H9 (cell line): ENCODE data around the gene FAM210A. TPM values are rescaled to one million over a fixed set of nuclear protein-coding genes. Genes with fewer than 3 reads are reported as not detected.

ENCODE experiments used
- DNase-seq: peaks from one replicate; pipeline ENCODE4 v3.0.0-alpha.2; 2017
- H2AFZ ChIP-seq: one replicate; pipeline ENCODE4 v1.6.1; 2013; ENCODE audit warnings: mild to moderate bottlenecking, low read length, control low read depth, moderate library complexity
- H2AK5ac ChIP-seq: 2 replicates; pipeline ENCODE4 v1.6.1; 2013; ENCODE audit warnings: low read length, control low read depth, mixed read lengths; ENCODE audit not compliant: insufficient read length
- H2BK120ac ChIP-seq: one replicate; pipeline ENCODE4 v1.6.1; 2013; ENCODE audit warnings: low read depth, mild to moderate bottlenecking, low read length, control low read depth, inconsistent platforms; ENCODE audit not compliant: poor library complexity, severe bottlenecking
- H2BK12ac ChIP-seq: 2 replicates; pipeline ENCODE4 v1.6.1; 2013; ENCODE audit warnings: low read length, control low read depth, mixed read lengths, low read depth; ENCODE audit not compliant: insufficient read length
- H2BK15ac ChIP-seq: 2 replicates; pipeline ENCODE4 v1.6.1; 2013; ENCODE audit warnings: low read depth, low read length, control low read depth
- H2BK20ac ChIP-seq: one replicate; pipeline ENCODE4 v1.6.1; 2013; ENCODE audit warnings: low read depth, mild to moderate bottlenecking, low read length, control low read depth, inconsistent platforms; ENCODE audit not compliant: poor library complexity, severe bottlenecking
- H2BK5ac ChIP-seq: 2 replicates; pipeline ENCODE4 v1.6.1; 2013; ENCODE audit warnings: low read length, control low read depth, mixed read lengths; ENCODE audit not compliant: insufficient read length
- H3K14ac ChIP-seq: 2 replicates; pipeline ENCODE4 v1.6.1; 2013; ENCODE audit warnings: low read length, control low read depth; ENCODE audit not compliant: insufficient read depth
- H3K18ac ChIP-seq: 2 replicates; pipeline ENCODE4 v1.6.1; 2013; ENCODE audit warnings: low read depth, mild to moderate bottlenecking, mixed read lengths, low read length, control low read depth; ENCODE audit not compliant: insufficient read length
- H3K23ac ChIP-seq: 2 replicates; pipeline ENCODE4 v1.6.1; 2013; ENCODE audit warnings: low read length, control low read depth, mixed read lengths, low read depth; ENCODE audit not compliant: insufficient read length
- H3K23me2 ChIP-seq: 2 replicates; pipeline ENCODE4 v1.6.1; 2013; ENCODE audit warnings: low read depth, mild to moderate bottlenecking, mixed read lengths, low read length, control low read depth; ENCODE audit not compliant: insufficient read length, poor library complexity, severe bottlenecking
- H3K27ac ChIP-seq: 2 replicates; pipeline ENCODE4 v1.5.1; 2013; ENCODE audit warnings: low read length, control low read depth, mixed read lengths, low read depth; ENCODE audit not compliant: insufficient read length
- H3K27me3 ChIP-seq: 2 replicates; pipeline ENCODE4 v1.6.1; 2013; ENCODE audit warnings: low read length, control low read depth, inconsistent platforms; ENCODE audit not compliant: insufficient read depth
- H3K4ac ChIP-seq: 2 replicates; pipeline ENCODE4 v1.6.1; 2013; ENCODE audit warnings: low read depth, mild to moderate bottlenecking, control low read depth, inconsistent platforms, low read length, moderate library complexity
- H3K4me1 ChIP-seq: 2 replicates; pipeline ENCODE4 v1.6.1; 2013; ENCODE audit warnings: low read length, control low read depth, inconsistent platforms; ENCODE audit not compliant: insufficient read depth
- H3K4me2 ChIP-seq: 2 replicates; pipeline ENCODE4 v1.6.1; 2013; ENCODE audit warnings: low read length, control low read depth, mixed read lengths; ENCODE audit not compliant: insufficient read length, insufficient read depth
- H3K56ac ChIP-seq: 2 replicates; pipeline ENCODE4 v1.6.1; 2013; ENCODE audit warnings: low read depth, mild to moderate bottlenecking, mixed read lengths, low read length, control low read depth; ENCODE audit not compliant: insufficient read length
- H3K79me1 ChIP-seq: 2 replicates; pipeline ENCODE4 v1.6.1; 2013; ENCODE audit warnings: low read depth, mild to moderate bottlenecking, moderate library complexity, low read length, control low read depth, inconsistent platforms; ENCODE audit not compliant: insufficient read depth, poor library complexity, severe bottlenecking
- H3K79me2 ChIP-seq: 2 replicates; pipeline ENCODE4 v1.6.1; 2013; ENCODE audit warnings: low read length, control low read depth, inconsistent platforms; ENCODE audit not compliant: insufficient read depth
- H3K9ac ChIP-seq: 2 replicates; pipeline ENCODE4 v1.6.1; 2013; ENCODE audit warnings: low read length, control low read depth, mixed read lengths; ENCODE audit not compliant: insufficient read length; ENCODE audit errors: extremely low read depth
- H3K9me3 ChIP-seq: one replicate; pipeline ENCODE4 v1.6.1; 2013; ENCODE audit warnings: low read depth, low read length, inconsistent platforms; ENCODE audit not compliant: control insufficient read depth
- H3T11ph ChIP-seq: one replicate; pipeline ENCODE4 v1.6.1; 2013; ENCODE audit warnings: mild to moderate bottlenecking, low read length, control low read depth, inconsistent platforms
- H4K20me1 ChIP-seq: one replicate; pipeline ENCODE4 v1.6.1; 2013; ENCODE audit not compliant: control insufficient read depth, insufficient read length, insufficient read depth
- H4K5ac ChIP-seq: 2 replicates; pipeline ENCODE4 v1.6.1; 2013; ENCODE audit warnings: low read depth, mild to moderate bottlenecking, mixed read lengths, low read length, control low read depth; ENCODE audit not compliant: insufficient read length
- H4K8ac ChIP-seq: replicated peaks from 2 replicates; pipeline ENCODE4 v1.6.1; 2013; ENCODE audit warnings: low read length, control low read depth, mixed read lengths, low read depth; ENCODE audit not compliant: insufficient read length
- H4K91ac ChIP-seq: 2 replicates; pipeline ENCODE4 v1.6.1; 2013; ENCODE audit warnings: low read depth, mild to moderate bottlenecking, moderate library complexity, mixed read lengths, low read length, control low read depth; ENCODE audit not compliant: insufficient read length
- H3K27ac Mint-ChIP-seq, 3 experiments: 2 replicates in 2 of 3; 3 replicates in 1 of 3; pipeline ENCODE4 v1.8.0; 2020 to 2021; ENCODE audit warnings: mixed read lengths in 3 of 3, mild to moderate bottlenecking in 1 of 3, moderate library complexity in 1 of 3
- H3K27me3 Mint-ChIP-seq: 2 replicates; pipeline ENCODE4 v1.8.0; 2021; ENCODE audit warnings: low read depth, mild to moderate bottlenecking, moderate library complexity, mixed read lengths
- H3K36me3 Mint-ChIP-seq, 3 experiments: 2 replicates in 2 of 3; 3 replicates in 1 of 3; pipeline ENCODE4 v1.8.0; 2020 to 2021; ENCODE audit warnings: low read depth in 3 of 3, mixed read lengths in 3 of 3; ENCODE audit not compliant: insufficient read depth in 1 of 3
- H3K4me1 Mint-ChIP-seq, 2 experiments: 2 replicates each; pipeline ENCODE4 v1.8.0; 2020; ENCODE audit warnings: mixed read lengths in 2 of 2
- H3K4me3 Mint-ChIP-seq, 2 experiments: 2 replicates in 1 of 2; 3 replicates in 1 of 2; pipeline ENCODE4 v1.8.0; 2020 to 2021; ENCODE audit warnings: mild to moderate bottlenecking in 2 of 2, mixed read lengths in 2 of 2, moderate library complexity in 1 of 2
- H3K9me3 Mint-ChIP-seq, 2 experiments: 2 replicates in 1 of 2; 3 replicates in 1 of 2; pipeline ENCODE4 v1.8.0; 2020; ENCODE audit warnings: mild to moderate bottlenecking in 2 of 2, mixed read lengths in 2 of 2, moderate library complexity in 1 of 2
- CTCF ChIP-seq: fragments of 200-600 bp; sonication (generic); conservative IDR thresholded peaks from 3 replicates; pipeline ENCODE4 v1.8.0; 2021; ENCODE audit warnings: antibody characterized with exemption, mild to moderate bottlenecking
- WGBS: extraction: QIAGEN DNeasy Blood & Tissue Kit; methylation state at CpG from one replicate; pipeline ENCODE4 v1.1.7; 2013; ENCODE audit warnings: missing lambda C conversion rate, low lambda C conversion rate, mixed read lengths; ENCODE audit not compliant: insufficient read length; ENCODE audit errors: extremely low coverage; 5-methylcytosine and 5-hydroxymethylcytosine counted together
- total RNA-seq: library from RNA; stranded (reverse); gene quantifications from 2 replicates; pipeline ENCODE4 v1.2.1, GENCODE V29; 2021

The FAM210A gene
- total RNA-seq, 1 experiment from 2014 or later, result 22.5 TPM

GRCh38 chr18:13616041-13616440 is 110.3 kb downstream of the FAM210A start:
- Histone ChIP-seq H3K56ac (no peak overlapping the region), H3K4me2 (no peak overlapping the region), H4K91ac (no peak overlapping the region), H3K23me2 (no peaks in the 10 kb centered on the region), H3K27ac (no peak overlapping the region), H2BK20ac (no peak overlapping the region), H4K8ac (no peak overlapping the region), H3K14ac (no peak overlapping the region), H3T11ph (no peak overlapping the region), H3K79me1 (no peaks in the 10 kb centered on the region), H2BK120ac (no peak overlapping the region), H3K18ac (no peak overlapping the region), H3K79me2 (no peaks in the 10 kb centered on the region), H2BK5ac (no peak overlapping the region), H2AK5ac (no peak overlapping the region), H2BK15ac (no peak overlapping the region), H3K4ac (no peak overlapping the region), H3K23ac (no peak overlapping the region), H3K27me3 (no peaks in the 10 kb centered on the region; the same call in 1 of the 2 replicates), H2AFZ (no peak overlapping the region), H2BK12ac (no peak overlapping the region), H3K9ac (no peak overlapping the region), H3K4me1 (no peaks in the 10 kb centered on the region), H3K9me3 (no peaks in the 10 kb centered on the region), H4K5ac (no peak overlapping the region), H4K20me1 (no peaks in the 10 kb centered on the region)
- Mint-ChIP-seq H3K27ac (no peak overlapping the region), H3K9me3 (no peaks in the 10 kb centered on the region), H3K36me3 (peaks cover 0 to 2% (median 0%) of the 10 kb centered on the region in 3 experiments; a peak in 2 of 7 replicates), H3K4me3 (no peak overlapping the region), H3K4me1 (peaks cover 13 to 15% of the 10 kb centered on the region in 2 experiments), H3K27me3 (peaks cover 16% of the 10 kb centered on the region)
- DNase-seq, result no peak
- WGBS, result no CpG with 5 or more reads among the region's 5 CpGs
- TF ChIP-seq CTCF, result no peak
